Stomach (tissue), 4 donors: ENCODE data around the gene PGA4.
"Not testable (repeated sequence)": the region's sequence is repeated elsewhere in the genome, so short reads cannot be mapped to it uniquely, and the experiment has no call there.

Experiments
- EP300 ChIP-seq: sonication (generic); formaldehyde crosslinking; IDR thresholded peaks from one replicate; pipeline ENCODE4 v1.6.1; 2017; ENCODE audit warnings: antibody characterized with exemption
- POLR2A ChIP-seq, 4 donors: fragments of 450-650 bp; IDR thresholded peaks; one replicate each; pipeline ENCODE4 v1.6.1; 2016; ENCODE audit warnings: antibody characterized with exemption in 4 of 4, control low read depth in 2 of 4, mild to moderate bottlenecking in 1 of 4, moderate library complexity in 1 of 4
- POLR2AphosphoS5 ChIP-seq, 3 donors: sonication (generic); formaldehyde crosslinking; IDR thresholded peaks; one replicate each; pipeline ENCODE4 v1.6.1; 2016; ENCODE audit warnings: antibody characterized with exemption in 3 of 3
- TF ChIP-seq, protein P1 (sequence below), 7 experiments: fragments of 450-650 bp in 4 of 7; fragments of 200-600 bp in 3 of 7; sonication (generic) in 3 of 7; IDR thresholded peaks; one replicate each; pipeline ENCODE4 v1.5.1; 2016 to 2019; ENCODE audit warnings: antibody characterized with exemption in 7 of 7, control low read depth in 2 of 7, mild to moderate bottlenecking in 1 of 7

DNA sequence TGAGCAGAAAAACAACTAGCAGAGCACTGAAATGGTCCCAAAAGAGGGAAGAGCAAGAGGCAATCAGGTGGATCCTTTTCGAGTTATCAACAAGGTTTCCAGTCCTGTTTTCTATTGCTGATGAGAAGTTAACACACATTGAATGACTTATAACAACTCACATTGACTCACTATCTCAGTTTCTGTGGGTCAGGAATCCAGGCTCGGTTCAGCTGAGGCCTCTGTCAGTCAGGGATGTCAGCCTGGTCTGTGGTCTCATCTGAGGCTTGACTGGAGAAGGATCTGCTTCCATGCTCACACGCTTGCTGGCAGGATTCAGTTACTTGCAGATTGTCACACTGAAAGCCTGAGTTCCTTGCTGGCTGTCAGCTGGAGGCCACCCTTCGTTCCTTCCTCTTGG is 15.0 kb downstream of the PGA4 start:
- TF ChIP-seq, protein P1, sequence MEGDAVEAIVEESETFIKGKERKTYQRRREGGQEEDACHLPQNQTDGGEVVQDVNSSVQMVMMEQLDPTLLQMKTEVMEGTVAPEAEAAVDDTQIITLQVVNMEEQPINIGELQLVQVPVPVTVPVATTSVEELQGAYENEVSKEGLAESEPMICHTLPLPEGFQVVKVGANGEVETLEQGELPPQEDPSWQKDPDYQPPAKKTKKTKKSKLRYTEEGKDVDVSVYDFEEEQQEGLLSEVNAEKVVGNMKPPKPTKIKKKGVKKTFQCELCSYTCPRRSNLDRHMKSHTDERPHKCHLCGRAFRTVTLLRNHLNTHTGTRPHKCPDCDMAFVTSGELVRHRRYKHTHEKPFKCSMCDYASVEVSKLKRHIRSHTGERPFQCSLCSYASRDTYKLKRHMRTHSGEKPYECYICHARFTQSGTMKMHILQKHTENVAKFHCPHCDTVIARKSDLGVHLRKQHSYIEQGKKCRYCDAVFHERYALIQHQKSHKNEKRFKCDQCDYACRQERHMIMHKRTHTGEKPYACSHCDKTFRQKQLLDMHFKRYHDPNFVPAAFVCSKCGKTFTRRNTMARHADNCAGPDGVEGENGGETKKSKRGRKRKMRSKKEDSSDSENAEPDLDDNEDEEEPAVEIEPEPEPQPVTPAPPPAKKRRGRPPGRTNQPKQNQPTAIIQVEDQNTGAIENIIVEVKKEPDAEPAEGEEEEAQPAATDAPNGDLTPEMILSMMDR (IDR thresholded peaks at IDR 0.05), result not testable (repeated sequence)
- TF ChIP-seq EP300; POLR2A (IDR thresholded peaks at IDR 0.05); POLR2AphosphoS5 (IDR thresholded peaks at IDR 0.05): not testable (repeated sequence)
